ENCODE results near the gene UBL7.
"Not testable (repeated sequence)": the region's sequence is repeated elsewhere in the genome, so short reads cannot be mapped to it uniquely, and the experiment has no call there.

The UBL7 gene, protein sequence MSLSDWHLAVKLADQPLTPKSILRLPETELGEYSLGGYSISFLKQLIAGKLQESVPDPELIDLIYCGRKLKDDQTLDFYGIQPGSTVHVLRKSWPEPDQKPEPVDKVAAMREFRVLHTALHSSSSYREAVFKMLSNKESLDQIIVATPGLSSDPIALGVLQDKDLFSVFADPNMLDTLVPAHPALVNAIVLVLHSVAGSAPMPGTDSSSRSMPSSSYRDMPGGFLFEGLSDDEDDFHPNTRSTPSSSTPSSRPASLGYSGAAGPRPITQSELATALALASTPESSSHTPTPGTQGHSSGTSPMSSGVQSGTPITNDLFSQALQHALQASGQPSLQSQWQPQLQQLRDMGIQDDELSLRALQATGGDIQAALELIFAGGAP

DNA sequence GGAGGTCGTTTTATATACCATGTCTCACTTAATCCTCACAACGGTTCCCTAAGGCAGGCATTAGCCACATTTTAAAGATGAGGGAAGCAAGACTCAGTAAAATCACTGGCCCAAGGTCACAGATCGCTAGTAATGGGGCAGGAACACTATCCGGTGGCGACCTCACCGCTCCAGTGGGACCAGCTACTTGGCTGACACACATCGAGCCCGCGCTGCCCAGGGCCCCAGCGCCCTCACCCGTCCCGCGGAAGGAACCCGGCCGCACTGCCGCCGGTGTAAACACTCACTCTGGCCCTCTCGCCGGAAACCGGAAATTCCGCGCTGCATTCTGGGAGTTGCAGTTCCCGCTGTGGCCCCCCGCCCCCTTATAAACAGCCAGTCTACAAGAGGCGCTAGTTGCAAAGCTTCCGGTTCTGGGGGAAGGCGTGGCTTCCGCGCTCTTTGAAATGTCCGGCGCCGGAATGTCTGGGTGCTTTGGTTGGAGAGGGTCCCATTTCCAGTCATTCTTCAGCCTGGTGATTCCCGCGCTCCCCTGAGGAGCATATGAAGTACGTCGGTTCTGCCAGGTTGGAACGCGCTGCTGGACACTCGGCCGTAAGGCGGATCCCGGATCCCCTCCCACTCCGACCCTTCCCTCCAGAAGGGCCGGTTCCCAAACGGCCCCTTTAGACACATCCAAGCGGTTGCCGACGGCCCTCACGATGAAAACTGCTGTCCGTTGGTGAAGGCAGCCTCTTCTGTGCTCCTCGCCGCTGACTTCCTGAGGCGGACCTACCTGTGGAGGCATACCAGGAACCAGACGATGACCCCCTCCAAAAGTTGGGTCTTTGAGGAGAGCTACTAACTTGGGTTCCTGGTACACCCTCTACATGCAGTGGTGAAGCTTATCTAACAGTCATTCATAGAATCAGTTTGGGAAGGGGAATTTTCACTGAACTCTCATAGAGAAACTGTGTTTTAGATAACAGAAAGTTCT, at the start of gene UBL7:
Gene UBL7, minus strand, starts transcription at position 290 of the 976 bp plus-strand sequence. CDS start 2,293 bp downstream, outside the sequence.
- peak; percentile 96 for DNase-seq (ENCODE audit: low spot score)

DNA sequence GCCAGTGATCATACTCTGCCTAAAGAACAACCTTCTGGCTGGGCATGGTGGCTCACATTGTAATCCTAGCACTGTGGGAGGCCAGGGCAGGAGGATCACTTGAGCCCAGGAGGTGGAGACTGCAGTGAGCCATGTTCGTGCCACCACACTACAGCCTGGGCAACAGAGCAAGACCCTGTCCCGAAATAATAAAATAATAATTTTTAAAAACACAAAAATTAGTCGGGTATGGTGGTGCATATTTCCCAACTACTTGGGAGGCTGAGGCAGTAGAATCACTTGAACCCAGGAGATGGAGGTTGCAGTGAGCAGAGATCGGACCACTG, 45.5 kb upstream of the UBL7 start:
- no peak for DNase-seq (ENCODE audit: low spot score)

DNA sequence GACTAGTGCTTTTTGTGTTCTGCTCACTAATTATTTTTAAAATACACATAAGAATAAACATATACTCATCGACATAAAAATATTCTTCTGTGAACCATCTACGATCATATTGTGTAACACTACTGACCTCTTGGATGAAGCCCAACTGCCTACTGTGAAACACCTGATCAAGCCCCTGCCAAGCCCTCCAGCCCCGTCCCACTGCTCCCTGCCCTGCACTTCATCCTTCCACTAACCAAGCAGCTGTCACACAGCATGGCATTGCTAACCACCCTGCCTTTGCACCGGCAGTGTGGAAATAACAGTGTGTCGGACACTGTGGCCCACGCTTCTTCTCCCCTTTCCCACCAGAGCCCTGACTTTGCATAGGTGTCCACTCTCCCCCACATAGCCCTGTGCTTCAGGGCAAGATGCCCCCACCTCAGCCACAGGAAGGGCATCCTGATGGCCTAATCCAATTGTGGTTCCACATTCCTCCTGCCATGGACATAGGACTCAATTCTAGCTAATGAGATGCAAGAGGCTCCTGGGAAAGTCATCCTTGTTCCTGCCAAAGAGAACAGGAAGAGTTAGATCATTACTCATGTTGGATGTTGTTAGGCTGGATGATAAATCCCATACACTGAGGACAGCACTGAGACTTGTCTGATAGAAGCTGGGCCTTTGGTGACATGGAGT, 45.0 kb upstream of the UBL7 start:
- no peak for DNase-seq (ENCODE audit: low spot score)

DNA sequence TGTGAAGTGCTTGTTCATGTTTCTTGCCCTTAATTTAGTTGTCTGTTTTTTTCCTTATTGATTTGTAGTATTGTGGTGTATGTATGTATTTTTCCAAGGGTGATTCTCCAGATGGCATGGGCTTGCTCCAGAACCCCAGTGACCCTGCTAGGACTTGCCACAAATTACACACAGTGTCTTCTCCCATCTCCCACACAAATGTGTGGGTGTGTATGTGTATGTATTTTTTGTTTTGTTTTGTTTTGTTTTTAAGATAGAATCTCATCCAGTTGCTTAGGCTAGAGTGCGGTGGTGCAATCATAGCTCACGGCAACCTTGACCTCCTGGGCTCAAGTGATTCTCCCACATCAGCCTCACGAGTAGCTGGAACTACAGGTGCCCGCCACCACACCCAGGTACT, 43.9 kb upstream of the UBL7 start:
- no peak for DNase-seq (ENCODE audit: low spot score)

DNA sequence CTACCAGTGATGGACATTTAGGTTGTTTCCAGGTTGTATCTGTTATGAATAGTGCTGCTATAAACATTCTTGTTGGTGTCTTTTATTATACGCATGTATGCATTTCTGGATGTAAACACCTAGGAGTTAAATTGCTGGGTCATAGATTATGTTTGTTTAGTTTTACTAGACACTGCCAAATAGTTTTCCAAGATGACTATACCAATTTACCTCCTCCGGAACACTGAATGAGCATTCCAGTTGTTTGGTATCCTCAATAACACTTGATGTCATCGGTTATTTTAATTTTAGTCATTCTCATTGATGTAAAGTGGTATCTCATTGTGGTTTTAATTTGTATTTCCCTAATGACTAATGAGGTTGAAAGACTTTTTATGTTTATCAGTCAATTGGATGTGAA, 43.5 kb upstream of the UBL7 start:
- no peak for DNase-seq (ENCODE audit: low spot score)

DNA sequence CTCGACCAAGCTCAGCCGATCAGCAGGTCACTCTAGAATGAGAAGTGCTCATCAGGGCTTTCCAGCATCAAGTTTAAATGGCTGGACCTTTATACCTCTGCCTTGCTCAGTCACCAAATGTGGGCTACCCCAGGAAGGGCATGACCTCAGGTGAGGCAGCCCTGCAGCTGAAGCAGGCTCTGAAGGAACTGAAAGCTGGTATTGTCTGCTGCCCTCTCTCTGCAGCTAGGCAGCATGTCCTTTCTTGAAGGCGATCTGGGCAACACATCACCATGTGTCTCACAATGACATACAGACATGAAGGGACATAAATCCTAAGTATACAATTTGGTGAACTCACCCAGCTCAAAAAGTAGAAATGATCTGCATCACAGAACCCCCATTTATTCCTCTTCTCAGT, 41.3 kb upstream of the UBL7 start:
- no peak for DNase-seq (ENCODE audit: low spot score)

DNA sequence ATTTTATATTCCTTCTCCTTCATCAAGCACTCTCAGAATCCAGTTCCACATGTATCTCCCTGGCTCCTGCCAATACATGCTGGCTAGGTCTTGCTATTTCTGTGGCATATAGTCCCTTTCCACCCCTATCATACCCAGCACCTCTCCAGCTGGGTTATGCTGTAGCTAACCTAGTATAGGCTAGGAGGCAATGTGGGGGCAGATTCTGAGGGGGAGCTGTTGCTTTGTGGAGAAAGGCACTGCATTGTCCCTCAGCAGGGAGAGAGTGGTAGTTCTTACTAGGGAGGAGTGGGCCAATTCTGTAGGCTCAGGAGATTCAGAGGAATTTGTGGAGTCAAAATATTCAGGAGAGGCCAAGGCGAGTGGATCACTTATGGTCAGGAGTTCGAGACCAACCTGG, 39.4 kb upstream of the UBL7 start:
- DNase-seq (ENCODE audit: low spot score) = no peak

DNA sequence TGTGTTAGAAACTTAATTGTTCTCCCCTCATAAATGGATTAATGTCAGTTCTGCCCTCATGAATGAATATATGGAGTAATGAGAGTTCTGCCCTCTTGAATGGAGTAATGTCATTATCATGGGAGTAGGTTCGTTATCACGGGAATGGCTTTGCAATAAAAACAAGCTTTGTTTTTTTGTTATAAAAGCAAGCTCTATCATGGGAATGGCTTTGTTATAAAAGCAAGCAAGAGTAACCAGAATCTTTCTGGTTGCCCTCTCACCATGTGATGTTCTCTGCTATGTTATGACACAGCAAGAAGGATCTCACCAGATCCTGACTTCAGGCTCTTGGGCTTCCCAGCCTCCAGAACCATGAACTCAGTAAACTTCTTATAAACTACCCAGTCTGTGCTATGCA, 38.4 kb upstream of the UBL7 start:
- no peak for DNase-seq (ENCODE audit: low spot score)

DNA sequence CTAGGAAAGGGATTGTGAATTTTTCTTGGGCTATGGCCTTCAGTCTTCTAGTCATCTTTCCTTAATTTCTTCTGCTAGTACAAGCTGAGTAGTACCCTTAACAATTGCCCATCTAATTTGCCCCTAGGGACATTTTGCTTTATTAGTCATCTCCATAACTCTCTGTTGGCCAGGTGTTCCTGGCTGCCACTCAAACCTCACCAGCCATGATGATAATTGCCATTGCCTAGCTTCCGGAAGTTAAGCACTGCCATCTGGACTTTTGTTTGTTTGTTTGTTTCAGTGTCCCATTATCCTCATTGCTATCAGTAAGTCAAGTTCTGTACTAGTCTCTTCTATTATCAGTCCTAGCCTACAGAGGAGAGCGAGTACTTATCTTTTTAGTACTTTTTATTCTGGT, 36.6 kb upstream of the UBL7 start:
- no peak for DNase-seq (ENCODE audit: low spot score)

DNA sequence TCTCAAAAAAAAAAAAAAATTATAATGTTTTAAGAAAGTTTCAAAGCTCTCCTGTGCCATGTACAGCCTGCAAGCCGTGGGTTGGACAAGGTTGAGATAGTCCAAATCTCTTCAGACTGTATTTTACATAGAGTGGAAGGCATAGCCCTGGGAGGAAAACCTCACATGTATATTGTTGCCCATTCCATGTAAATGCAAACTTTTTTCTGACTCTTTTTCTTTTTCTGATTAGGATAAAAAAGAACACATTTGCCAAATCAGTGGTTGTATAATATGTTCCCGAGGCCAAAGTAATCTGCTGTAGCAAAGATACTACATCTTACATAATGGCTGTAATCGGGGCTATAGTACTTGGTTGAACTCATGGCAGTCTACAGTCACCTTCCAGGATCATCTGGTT, 35.7 kb upstream of the UBL7 start:
- DNase-seq (ENCODE audit: low spot score) = no peak

DNA sequence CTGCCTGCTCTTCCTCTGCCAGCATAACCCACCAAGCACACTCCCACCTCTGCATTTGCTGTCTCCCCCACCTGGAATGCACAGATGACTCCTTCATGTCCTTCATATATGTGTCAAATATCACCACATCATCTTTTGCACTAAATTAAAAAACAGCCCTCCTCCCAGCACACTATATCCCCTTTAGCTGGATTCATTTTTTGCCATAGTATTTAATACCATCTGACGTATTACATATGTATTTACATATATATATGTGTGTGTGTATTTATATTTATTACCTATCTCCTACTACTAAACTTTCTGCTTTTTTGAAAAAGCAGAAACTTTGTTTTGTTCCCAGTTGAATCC, 29.4 kb upstream of the UBL7 start:
- DNase-seq (ENCODE audit: low spot score) = no peak

DNA sequence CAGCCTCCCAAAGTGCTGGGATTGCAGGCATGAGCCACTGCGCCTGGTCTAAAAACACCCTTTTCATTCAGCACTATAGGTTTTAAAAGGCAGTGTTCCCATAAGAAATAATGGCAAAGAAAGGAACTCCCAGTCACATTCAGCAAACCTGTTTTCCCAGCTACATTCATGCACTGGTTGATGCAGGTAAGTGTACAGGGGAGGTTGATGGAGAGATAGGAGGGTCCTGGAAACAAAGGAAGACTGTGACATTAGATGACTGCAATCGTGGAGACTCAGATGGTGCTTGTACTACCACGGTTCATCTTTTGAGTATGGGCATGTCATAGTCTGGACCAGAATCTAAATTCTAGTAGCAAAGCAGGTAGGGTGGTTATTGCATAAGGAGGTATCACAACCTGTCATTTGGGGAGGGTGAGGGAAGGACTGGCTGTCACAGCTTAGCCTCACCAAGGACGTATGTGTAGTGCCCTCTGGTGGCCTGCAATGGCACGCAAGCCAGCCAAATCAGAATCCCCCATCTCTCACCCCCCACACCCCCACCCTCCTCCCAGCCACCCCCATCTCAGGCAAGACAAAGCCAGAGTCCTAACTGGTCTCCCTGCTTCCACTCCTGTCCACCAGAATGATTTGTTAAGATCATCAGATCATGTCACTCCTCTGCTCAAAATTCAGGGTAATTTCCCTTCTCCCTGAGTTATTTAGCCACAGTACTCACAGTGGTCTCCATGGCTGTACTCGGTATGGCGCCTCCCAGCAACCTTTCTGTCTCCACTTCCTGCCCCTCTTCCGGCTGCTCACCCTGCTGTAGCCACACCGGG, 28.8 kb upstream of the UBL7 start:
- DNase-seq (ENCODE audit: low spot score) = peak; percentile 67

DNA sequence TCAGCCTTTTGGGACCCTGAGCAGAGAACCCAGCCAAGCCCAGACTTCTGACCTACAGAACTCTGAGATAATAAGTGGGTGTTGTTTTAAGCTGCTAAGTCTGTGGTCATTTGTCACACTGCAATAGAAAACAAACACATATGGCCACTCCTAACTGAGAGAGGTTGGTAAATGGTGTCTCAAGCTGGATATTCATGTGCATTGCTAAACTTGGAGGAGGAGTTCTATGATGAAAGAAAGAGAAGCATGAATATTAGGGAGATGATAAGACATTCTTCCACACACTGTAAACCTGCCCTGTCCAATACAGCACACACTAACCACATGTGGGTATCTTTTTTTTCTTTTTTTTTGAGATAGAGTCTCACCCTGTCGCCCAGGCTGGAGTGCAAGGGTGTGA, 27.8 kb upstream of the UBL7 start:
- no peak for DNase-seq (ENCODE audit: low spot score)

DNA sequence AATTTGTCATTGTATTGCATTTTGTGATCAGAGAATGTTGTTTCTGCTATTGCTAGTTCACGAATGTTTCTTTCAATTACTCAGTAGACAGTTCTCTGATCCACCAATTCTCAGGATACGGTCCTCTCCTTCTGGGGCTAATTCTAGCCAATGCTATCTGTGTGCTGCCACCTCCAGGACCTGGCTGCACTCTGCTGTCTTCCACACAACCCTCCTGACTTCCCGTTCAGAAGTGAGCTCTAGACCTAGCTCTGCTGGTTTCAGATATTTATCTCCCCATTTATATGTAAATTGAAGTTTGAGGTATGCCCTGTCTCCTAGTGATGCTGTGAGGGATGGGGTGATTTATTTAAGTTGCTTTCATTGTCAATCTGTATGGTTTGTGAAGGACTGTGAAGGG, 21.7 kb upstream of the UBL7 start:
- DNase-seq (ENCODE audit: low spot score) = no peak

DNA sequence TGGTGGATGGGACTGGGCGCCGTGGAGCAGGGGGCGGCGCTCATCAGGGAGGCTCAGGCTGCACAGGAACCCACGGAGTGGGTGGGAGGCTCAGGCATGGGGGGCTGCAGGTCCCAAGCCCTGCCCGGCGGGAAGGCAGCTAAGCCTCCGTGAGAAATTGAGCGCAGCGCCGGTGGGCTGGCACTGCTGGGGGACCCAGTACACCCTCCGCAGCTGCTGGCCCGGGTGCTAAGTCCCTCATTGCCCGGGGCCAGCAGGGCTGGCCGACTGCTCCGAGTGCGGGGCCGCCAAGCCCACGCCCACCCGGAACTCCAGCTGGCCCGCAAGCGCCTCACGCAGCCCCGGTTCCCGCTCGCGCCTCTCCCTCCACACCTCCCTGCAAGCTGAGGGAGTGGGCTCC, 19.4 kb upstream of the UBL7 start:
- DNase-seq (ENCODE audit: low spot score) = not testable (repeated sequence)

DNA sequence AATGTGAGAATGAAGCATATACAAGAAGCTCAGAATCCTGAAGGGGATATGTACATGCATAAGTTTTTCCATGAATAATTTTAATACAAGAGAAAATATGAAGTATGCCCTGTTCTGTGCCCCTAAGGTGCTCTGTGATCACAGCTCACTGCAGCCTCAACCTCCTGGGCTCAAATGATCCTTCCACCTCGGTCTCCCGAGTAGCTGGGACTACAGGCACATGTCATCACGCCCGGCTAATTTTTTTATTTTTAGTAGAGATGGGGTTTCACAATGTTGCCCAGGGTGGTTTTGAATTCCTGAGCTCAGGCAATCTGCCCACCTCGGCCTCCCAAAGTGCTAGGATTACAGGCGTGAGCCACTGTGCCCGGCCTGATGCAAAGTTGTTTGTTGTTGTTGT, 10.7 kb upstream of the UBL7 start:
- not testable (repeated sequence) for DNase-seq (ENCODE audit: low spot score)

DNA sequence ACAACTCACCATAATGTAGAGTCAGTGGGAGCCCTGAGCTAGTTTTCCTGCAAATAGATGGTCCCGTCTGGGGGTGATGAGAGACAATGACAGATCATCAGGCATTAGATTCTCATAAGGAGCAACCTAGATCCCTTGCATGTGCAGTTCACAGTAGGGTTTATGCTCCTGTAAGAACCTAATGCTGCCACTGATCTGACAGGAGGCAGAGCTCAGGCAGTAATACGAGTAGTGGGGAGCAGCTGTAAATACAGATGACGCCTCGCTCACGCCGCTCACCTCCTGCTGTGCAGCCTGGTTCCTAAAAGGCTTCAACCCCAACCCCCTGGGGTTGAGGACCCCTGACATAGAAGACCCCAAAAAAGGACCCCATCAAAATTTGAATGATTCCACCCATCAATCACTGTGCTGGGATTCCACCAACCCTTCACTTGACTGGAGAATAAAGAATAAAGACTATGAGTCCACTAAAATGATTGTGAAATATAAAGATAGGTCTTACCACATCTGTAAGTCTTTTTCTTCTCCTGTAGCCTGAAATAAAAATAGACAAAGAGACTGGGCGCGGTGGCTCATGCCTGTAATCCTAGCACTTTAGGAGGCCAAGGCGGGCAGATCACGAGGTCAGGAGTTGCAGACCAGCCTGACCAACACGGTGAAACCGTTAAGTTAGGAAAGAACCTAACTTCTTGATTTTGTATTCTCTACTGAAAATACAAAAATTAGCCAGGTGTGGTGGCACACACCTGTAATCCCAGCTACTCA, 9.9 kb upstream of the UBL7 start:
- DNase-seq (ENCODE audit: low spot score) = no peak

DNA sequence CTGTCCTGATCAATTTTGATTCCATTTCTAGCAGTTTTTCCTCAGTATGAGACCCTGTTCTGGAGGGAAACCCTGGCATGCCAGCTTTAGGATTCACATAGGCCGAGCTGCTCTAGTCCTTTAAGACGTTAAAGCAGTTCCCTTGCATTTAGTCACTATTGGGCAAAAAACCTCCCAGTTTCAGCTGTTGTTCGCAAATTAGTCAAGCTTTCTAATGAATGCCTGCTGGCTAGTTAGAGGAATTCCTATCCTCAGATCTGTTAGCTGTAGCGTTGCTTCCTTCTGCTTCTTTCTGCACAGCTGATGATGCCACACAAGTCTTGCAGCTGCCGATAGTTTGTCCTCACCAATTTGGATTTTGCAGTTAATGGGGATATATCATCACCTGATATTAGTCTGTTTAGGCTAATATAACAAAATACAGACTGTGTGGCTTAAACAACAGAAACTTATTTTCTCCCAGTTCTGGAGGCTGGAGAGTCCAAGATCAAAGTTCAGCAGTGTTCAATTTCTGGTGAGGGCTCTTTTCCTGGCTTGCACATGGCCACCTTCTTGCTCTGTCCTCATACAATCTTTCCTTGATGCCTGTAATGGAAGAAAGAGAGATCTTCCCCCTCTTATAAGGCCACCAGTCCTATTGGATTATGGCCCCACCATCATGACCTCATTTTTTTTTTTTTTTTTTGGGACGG, 7.5 kb upstream of the UBL7 start:
- no peak for DNase-seq (ENCODE audit: low spot score)

DNA sequence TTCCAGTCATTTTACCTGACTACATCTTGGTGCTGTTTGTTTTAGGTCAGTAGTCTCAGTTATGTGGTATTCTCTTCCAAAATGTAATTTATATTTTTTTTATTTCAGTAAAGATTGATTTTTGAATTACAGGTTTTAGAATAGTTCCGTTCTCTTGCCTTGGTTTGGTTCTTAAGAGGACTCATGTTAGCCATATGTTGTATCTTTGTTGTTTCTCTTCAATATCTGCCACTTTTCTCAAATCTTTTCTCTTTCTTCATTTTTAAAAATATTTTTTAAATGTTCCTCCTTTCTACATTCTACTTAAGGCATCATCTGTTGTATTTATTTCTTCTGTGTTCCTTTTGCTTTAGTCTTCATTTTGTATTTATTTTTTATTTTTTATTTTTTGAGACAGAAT, 5.6 kb upstream of the UBL7 start:
- no peak for DNase-seq (ENCODE audit: low spot score)

DNA sequence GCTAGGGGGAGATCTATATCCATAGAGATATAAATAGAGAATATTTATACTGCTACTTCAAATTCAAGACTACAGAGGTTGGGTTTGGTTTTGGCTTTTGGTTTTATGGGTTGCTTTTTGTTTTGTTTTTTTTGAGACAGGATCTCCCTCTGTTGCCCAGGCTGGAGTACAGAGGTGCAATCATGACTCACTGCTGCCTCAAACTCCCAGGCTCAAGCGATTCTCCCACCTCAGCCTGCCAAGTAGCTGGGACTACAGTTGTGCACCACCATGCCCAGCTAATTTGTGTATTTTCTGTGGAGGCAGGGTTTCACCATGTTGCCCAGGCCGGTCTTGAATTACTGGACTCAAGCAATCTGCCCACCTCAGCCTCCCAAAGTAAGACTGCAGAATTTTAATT, 3.9 kb upstream of the UBL7 start:
- no peak for DNase-seq (ENCODE audit: low spot score)

DNA sequence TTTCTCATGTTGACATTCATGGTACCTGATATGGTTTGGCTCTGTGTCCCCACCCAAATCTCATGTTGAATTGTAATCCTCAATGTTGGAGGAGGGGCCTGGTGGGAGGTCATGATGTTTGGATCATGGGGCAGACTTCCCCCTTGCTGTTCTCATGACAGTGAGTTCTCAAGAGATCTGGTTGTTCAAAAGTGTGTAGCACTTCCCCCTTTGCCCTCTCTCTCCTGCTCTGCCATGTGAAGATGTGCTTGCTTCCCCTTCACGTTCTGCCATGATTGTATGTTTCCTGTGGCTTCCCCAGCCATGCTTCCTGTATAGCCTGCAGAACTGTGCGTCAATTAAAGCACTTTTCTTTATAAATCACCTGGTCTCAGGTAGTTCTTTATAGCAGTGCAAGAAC, 3.3 kb upstream of the UBL7 start:
- no peak for DNase-seq (ENCODE audit: low spot score)
